Muscle layer of duodenum (tissue), 2 donors: Measurements from ENCODE around the gene MORN3.

Experiments
- H3K27ac ChIP-seq: one replicate; pipeline ENCODE4 v1.7.0; 2013; ENCODE audit warnings: mild to moderate bottlenecking, low read length
- H3K27me3 ChIP-seq: one replicate; pipeline ENCODE4 v1.7.0; 2013; ENCODE audit warnings: low read depth, mild to moderate bottlenecking, control low read depth, low read length
- H3K36me3 ChIP-seq, 2 donors: one replicate each; pipeline ENCODE4 v1.7.0; 2013; ENCODE audit warnings: low read length in 2 of 2, control low read depth in 1 of 2, mild to moderate bottlenecking in 1 of 2; ENCODE audit not compliant: insufficient read depth in 2 of 2, control insufficient read depth in 1 of 2
- H3K4me1 ChIP-seq, 2 donors: one replicate each; pipeline ENCODE4 v1.7.0; 2013; ENCODE audit warnings: low read length in 2 of 2, mild to moderate bottlenecking in 2 of 2, control low read depth in 1 of 2, moderate library complexity in 1 of 2; ENCODE audit not compliant: insufficient read depth in 2 of 2, control insufficient read depth in 1 of 2
- H3K4me3 ChIP-seq, 2 donors: one replicate each; pipeline ENCODE4 v1.7.0; 2013; ENCODE audit warnings: low read length in 2 of 2, low read depth in 1 of 2, mild to moderate bottlenecking in 1 of 2
- H3K9me3 ChIP-seq, 2 donors: one replicate each; pipeline ENCODE4 v1.7.0; 2013; ENCODE audit warnings: low read length in 2 of 2, control low read depth in 1 of 2, mild to moderate bottlenecking in 1 of 2; ENCODE audit not compliant: control insufficient read depth in 1 of 2
- donor health status: healthy.

Gene MORN3

GRCh38 chr12:121656122-121656521, 13.3 kb downstream of the MORN3 start:
- no peaks in the 10 kb centered on the region for H3K36me3 ChIP-seq
- no peak overlapping the region for H3K27ac ChIP-seq
- H3K4me3 ChIP-seq = no peak overlapping the region
- H3K4me1 ChIP-seq = no peaks in the 10 kb centered on the region
- H3K27me3 ChIP-seq = no peaks in the 10 kb centered on the region
- H3K9me3 ChIP-seq = no peaks in the 10 kb centered on the region

DNA sequence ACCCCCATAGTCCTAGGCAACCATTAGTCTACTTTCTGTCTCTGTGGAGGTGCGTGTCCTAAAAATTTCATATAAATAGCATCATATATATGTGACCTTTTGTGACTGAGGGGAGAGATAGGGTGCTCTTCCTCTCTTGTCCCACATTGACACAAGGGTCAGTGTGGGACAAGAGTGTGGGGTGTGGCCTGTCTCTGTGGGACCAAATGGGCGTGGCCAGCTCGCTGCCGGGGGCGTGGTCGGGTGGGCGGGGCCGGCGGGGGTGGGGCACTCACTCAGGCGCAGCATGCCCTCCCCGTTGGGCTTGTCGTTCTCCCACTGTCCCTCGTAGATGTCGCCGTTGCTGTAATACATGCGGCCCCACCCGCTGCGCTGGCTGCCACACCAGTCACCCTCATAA, 15.5 kb downstream of the MORN3 start:
- Histone ChIP-seq H3K9me3 (no peaks in the 10 kb centered on the region), H3K4me3 (no peak overlapping the region), H3K27me3 (no peaks in the 10 kb centered on the region), H3K27ac (no peak overlapping the region), H3K4me1 (no peaks in the 10 kb centered on the region), H3K36me3 (no peaks in the 10 kb centered on the region)

GRCh38 chr12:121652767-121653497, 16.5 kb downstream of the MORN3 start:
- Histone ChIP-seq H3K4me1 (no peaks in the 10 kb centered on the region), H3K27me3 (no peaks in the 10 kb centered on the region), H3K9me3 (no peaks in the 10 kb centered on the region), H3K27ac (no peak overlapping the region), H3K36me3 (no peaks in the 10 kb centered on the region), H3K4me3 (no peak overlapping the region)

DNA sequence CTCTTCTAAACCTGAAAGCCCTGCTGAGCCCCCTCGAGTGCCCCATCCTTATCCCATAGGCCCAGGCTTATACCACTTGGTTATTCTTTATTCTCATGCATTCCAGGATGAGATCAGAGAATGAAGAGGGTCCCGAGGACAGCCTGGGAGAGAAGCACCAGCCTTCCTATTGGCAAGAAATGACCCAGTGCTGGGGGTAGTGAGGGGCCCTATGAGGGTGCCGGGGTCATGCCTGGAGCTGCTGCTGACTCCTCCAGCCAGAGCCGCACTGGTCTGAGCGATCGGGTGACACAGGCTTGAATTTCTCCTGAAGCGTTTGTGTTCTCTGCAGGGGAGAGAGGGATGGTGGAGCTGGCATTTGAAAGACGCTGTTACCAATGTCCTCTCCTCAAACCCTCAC, 18.1 kb downstream of the MORN3 start:
- Histone ChIP-seq H3K4me3 (no peak overlapping the region), H3K4me1 (no peaks in the 10 kb centered on the region), H3K27ac (no peak overlapping the region), H3K36me3 (no peaks in the 10 kb centered on the region), H3K27me3 (no peaks in the 10 kb centered on the region), H3K9me3 (no peaks in the 10 kb centered on the region)

- H3K4me1 ChIP-seq = no peaks in the 10 kb centered on the region
- no peaks in the 10 kb centered on the region for H3K9me3 ChIP-seq
- H3K36me3 ChIP-seq = no peaks in the 10 kb centered on the region
- no peaks in the 10 kb centered on the region for H3K27me3 ChIP-seq
- H3K27ac ChIP-seq = no peak overlapping the region
- H3K4me3 ChIP-seq = no peak overlapping the region
Measured at GRCh38 chr12:121649819-121650353, 19.6 kb downstream of the MORN3 start.

- no peaks in the 10 kb centered on the region for H3K9me3 ChIP-seq
- H3K4me1 ChIP-seq = no peaks in the 10 kb centered on the region
- no peaks in the 10 kb centered on the region for H3K27me3 ChIP-seq
- H3K36me3 ChIP-seq = no peaks in the 10 kb centered on the region
- H3K27ac ChIP-seq = no peak overlapping the region
- H3K4me3 ChIP-seq = no peak overlapping the region
Measured at GRCh38 chr12:121649322-121649721, 20.1 kb downstream of the MORN3 start.

- Histone ChIP-seq H3K27me3 (no peaks in the 10 kb centered on the region), H3K27ac (no peak overlapping the region), H3K9me3 (no peaks in the 10 kb centered on the region), H3K36me3 (no peaks in the 10 kb centered on the region), H3K4me3 (no peak overlapping the region), H3K4me1 (no peaks in the 10 kb centered on the region)
Measured at GRCh38 chr12:121648458-121649028, 20.9 kb downstream of the MORN3 start.

DNA sequence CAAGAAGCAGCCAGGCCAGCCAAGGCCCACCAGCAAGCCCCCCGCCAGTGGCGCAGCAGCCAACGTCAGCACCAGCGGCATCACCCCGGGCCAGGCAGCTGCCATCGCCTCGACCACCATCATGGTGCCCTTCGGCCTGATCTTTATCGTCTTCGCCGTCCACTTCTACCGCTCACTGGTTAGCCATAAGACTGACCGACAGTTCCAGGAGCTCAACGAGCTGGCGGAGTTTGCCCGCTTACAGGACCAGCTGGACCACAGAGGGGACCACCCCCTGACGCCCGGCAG, 28.2 kb downstream of the MORN3 start:
- Histone ChIP-seq H3K27ac (no peak overlapping the region), H3K4me1 (peaks cover 0 to 11% of the 10 kb centered on the region in 2 donors), H3K36me3 (peaks cover 5 to 16% of the 10 kb centered on the region in 2 donors), H3K27me3 (no peaks in the 10 kb centered on the region), H3K9me3 (no peaks in the 10 kb centered on the region), H3K4me3 (no peak overlapping the region)

DNA sequence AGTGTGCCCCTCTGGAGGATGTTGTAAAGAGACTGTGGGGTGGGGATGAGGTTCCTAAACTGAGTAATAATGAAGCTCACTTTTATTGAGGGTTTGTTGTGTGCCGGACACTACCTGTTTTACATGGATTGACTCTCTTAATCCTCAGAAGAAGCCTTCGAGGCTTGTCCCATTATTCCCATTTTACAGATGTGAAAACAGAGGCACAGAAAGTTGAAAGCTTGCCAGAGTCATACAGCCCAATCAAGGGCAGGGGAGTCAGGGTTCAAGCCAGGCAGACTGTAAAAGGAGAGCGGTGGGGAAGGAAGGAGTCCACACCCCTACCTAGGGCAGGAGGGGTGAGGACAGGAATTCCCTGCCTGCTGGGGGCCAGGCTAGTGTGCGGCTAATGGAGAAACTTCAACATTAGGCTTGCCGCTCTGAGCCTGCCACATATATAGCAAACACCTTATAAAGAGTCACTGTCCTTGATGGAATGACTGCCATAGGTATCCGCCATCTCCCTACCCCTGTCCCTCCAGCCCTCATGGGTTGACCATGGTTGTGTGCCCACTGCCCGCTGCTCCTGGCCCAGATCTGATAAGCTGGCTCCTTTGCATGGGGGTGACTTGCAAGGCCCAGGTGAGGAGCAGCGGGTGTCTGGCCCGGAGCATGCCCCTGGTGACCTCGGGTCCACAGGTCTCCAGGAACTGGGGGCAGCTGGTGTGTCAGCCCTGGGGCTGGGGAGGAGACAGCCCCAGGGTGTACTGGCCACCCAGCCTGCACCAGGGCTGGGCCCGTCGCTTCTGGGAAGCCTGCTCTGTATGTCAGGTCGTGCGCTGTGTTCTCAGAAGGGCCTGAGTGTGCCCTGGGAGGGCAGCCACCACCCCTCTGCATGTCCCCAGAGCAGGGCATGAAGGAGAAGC, 30.9 kb downstream of the MORN3 start:
- H3K27me3 ChIP-seq = no peaks in the 10 kb centered on the region
- no peaks in the 10 kb centered on the region for H3K9me3 ChIP-seq
- H3K4me1 ChIP-seq = peaks cover 0 to 11% of the 10 kb centered on the region in 2 donors
- no peak overlapping the region for H3K4me3 ChIP-seq
- peaks cover 5 to 16% of the 10 kb centered on the region in 2 donors for H3K36me3 ChIP-seq
- H3K27ac ChIP-seq = no peak overlapping the region

DNA sequence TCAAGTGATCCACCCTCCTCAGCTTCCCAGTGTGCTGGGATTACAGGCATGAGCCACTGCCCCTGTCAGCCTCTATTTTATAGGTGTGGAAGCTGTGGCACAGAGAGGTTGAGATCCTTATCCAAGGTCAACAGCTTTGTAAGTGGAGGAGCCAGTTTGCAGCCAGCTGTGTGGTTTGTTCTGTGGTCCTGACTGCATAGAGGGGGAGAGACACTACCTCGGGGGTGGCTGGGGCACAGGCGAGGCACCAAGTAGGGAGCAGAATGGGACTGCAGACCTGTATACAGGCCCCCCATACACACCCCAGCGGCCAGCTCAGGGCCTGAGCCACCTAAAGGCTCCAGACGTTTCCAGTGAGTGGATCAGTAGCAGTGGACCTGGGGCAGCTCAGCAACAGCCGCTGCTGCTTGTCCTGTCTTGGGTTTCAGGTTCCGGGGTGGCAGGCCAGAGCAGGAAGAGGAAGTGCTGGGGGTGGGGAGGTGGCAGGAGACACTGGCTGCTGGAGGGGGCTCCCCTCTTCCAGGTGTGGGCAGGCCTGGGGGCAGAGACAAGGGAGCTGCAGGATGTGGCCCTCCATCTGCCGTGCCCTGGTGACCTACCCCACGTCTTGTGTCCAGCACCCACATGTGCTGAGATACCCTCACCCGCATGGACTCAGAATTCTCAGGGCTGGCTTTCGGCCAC, 32.1 kb downstream of the MORN3 start:
- Histone ChIP-seq H3K9me3 (no peaks in the 10 kb centered on the region), H3K36me3 (peaks cover 5 to 16% of the 10 kb centered on the region in 2 donors), H3K27ac (no peak overlapping the region), H3K4me1 (peaks cover 5 to 21% of the 10 kb centered on the region in 2 donors), H3K27me3 (no peaks in the 10 kb centered on the region), H3K4me3 (no peak overlapping the region)

DNA sequence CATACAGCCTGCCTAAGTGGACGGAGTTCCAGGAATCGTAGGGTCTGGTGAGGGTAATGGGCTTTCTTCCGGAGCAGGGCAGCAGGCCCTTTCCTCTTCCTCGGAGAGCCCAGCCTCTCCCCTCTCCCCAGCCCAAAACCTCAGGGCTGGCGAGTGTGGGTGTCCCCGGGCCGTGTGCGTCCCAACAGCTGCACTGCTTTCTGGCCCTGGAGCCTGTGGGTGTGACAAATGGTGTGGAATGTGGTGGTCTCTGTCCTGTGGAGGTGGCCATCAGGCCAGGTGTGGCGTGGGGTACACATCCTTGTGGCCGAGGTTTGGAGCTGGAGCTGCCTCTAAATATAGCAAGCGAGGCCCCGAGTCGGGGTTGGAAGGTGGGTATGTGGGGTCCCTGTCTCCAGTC, 34.6 kb downstream of the MORN3 start:
- H3K27ac ChIP-seq = no peak overlapping the region
- no peaks in the 10 kb centered on the region for H3K36me3 ChIP-seq
- no peaks in the 10 kb centered on the region for H3K9me3 ChIP-seq
- H3K27me3 ChIP-seq = no peaks in the 10 kb centered on the region
- H3K4me1 ChIP-seq = peaks cover 15 to 30% of the 10 kb centered on the region in 2 donors
- no peak overlapping the region for H3K4me3 ChIP-seq
